Skeletal muscle tissue (tissue), 4 donors: ENCODE data around the gene SKI. TPM values are rescaled to one million over a fixed set of nuclear protein-coding genes. Genes with fewer than 3 reads are reported as not detected.

Experiments
- H3K27ac ChIP-seq: one replicate; pipeline ENCODE4 v1.7.0; 2013; ENCODE audit warnings: mild to moderate bottlenecking, low read depth, low read length, inconsistent platforms
- H3K27me3 ChIP-seq, 3 donors: one replicate each; pipeline ENCODE4 v1.7.0; 2013; ENCODE audit warnings: low read length in 3 of 3; ENCODE audit not compliant: control insufficient read depth in 3 of 3, insufficient read depth in 3 of 3
- H3K36me3 ChIP-seq, 3 donors: one replicate each; pipeline ENCODE4 v1.7.0; 2013; ENCODE audit warnings: low read length in 3 of 3; ENCODE audit not compliant: control insufficient read depth in 3 of 3, insufficient read depth in 3 of 3
- H3K4me1 ChIP-seq, 3 donors: one replicate each; pipeline ENCODE4 v1.7.0; 2013; ENCODE audit warnings: low read length in 3 of 3, mild to moderate bottlenecking in 3 of 3; ENCODE audit not compliant: control insufficient read depth in 3 of 3, insufficient read depth in 3 of 3
- H3K4me3 ChIP-seq, 3 donors: one replicate each; pipeline ENCODE4 v1.7.0; 2013; ENCODE audit warnings: low read length in 3 of 3
- H3K9ac ChIP-seq, 3 donors: one replicate each; pipeline ENCODE4 v1.7.0; 2013; ENCODE audit warnings: low read length in 3 of 3, mild to moderate bottlenecking in 3 of 3, moderate library complexity in 2 of 3, low read depth in 1 of 3
- H3K9me3 ChIP-seq, 3 donors: one replicate each; pipeline ENCODE4 v1.7.0; 2013; ENCODE audit warnings: low read length in 3 of 3; ENCODE audit not compliant: control insufficient read depth in 3 of 3
- total RNA-seq: library from RNA; depleted of rRNA; stranded (reverse); fragments of >200 nt; gene quantifications from one replicate; pipeline ENCODE4 v1.2.3, GENCODE V29; 2014
- donor health status: Osteomylitis.

SKI gene
- total RNA-seq, 1 donor from 2014 or later, result 19.3 TPM

GRCh38 chr1:2342384-2343022 lies 114.4 kb downstream of the SKI start:
- H3K9ac ChIP-seq, result no peak overlapping the region
- peaks cover 0 to 2% (median 0%) of the 10 kb centered on the region in 3 donors for H3K27me3 ChIP-seq
- no peaks in the 10 kb centered on the region for H3K36me3 ChIP-seq
- H3K9me3 ChIP-seq, result no peaks in the 10 kb centered on the region
- no peak overlapping the region for H3K27ac ChIP-seq
- no peaks in the 10 kb centered on the region for H3K4me1 ChIP-seq
- no peak overlapping the region for H3K4me3 ChIP-seq

GRCh38 chr1:2343023-2343935 lies 115.2 kb downstream of the SKI start:
- H3K27ac ChIP-seq, result no peak overlapping the region
- H3K9me3 ChIP-seq, result no peaks in the 10 kb centered on the region

DNA sequence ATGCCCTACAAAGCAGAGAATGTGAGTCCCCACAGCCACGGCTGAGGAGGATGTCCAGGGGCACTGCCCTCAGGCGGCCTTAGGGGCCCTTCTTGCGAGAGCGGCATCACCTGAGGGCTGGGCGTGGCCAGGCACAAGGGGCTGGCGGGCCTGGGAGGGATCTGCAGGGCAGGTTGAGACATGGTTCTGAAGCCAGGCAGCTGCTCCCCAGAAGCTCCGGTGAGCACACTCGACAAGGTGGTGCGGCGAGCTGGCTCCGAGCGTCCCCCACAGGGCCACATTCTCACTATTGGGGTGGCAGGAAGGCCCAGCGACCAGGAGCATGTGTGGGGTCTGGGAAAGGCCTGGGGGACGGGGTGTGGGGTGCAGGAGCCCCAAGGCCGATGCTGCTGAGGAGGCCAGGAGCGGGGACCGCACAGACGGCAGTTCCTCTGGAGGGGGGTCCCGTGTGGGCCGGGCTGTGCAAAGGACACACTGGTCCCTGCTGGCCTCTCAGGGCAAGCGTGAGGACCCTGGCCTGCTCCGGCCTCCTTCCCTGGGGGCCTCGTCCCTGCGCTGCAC lies 116.1 kb downstream of the SKI start:
- H3K9ac ChIP-seq, result no peak overlapping the region
- H3K36me3 ChIP-seq, result no peaks in the 10 kb centered on the region
- H3K9me3 ChIP-seq, result no peaks in the 10 kb centered on the region
- no peak overlapping the region for H3K4me3 ChIP-seq
- H3K27me3 ChIP-seq, result peaks cover 0 to 2% (median 0%) of the 10 kb centered on the region in 3 donors
- H3K27ac ChIP-seq, result no peak overlapping the region
- H3K4me1 ChIP-seq, result no peaks in the 10 kb centered on the region

More at GRCh38 chr1:2343023-2343935, 115.2 kb downstream of the SKI start:
- Histone ChIP-seq H3K27me3 (peaks cover 0 to 2% (median 0%) of the 10 kb centered on the region in 3 donors), H3K4me3 (no peak overlapping the region), H3K36me3 (no peaks in the 10 kb centered on the region), H3K4me1 (no peaks in the 10 kb centered on the region), H3K9ac (no peak overlapping the region)

- Histone ChIP-seq H3K9me3 (no peaks in the 10 kb centered on the region), H3K4me1 (no peaks in the 10 kb centered on the region), H3K9ac (no peak overlapping the region), H3K36me3 (no peaks in the 10 kb centered on the region), H3K27ac (no peak overlapping the region), H3K27me3 (peaks cover 0 to 2% (median 0%) of the 10 kb centered on the region in 3 donors), H3K4me3 (no peak overlapping the region)
These were observed 116.7 kb downstream of the SKI start for GRCh38 chr1:2344744-2345296.

GRCh38 chr1:2345297-2346075 lies 117.4 kb downstream of the SKI start:
- H3K4me3 ChIP-seq, result no peak overlapping the region
- H3K36me3 ChIP-seq, result no peaks in the 10 kb centered on the region
- H3K27me3 ChIP-seq, result peaks cover 0 to 2% (median 0%) of the 10 kb centered on the region in 3 donors
- H3K9ac ChIP-seq, result no peak overlapping the region
- H3K4me1 ChIP-seq, result no peaks in the 10 kb centered on the region
- H3K9me3 ChIP-seq, result no peaks in the 10 kb centered on the region
- no peak overlapping the region for H3K27ac ChIP-seq

GRCh38 chr1:2346691-2347408 lies 118.7 kb downstream of the SKI start:
- H3K27ac ChIP-seq, result no peak overlapping the region
- H3K9me3 ChIP-seq, result no peaks in the 10 kb centered on the region
- H3K36me3 ChIP-seq, result no peaks in the 10 kb centered on the region
- no peak overlapping the region for H3K9ac ChIP-seq
- H3K4me3 ChIP-seq, result no peak overlapping the region
- no peaks in the 10 kb centered on the region for H3K4me1 ChIP-seq
- peaks cover 0 to 2% (median 0%) of the 10 kb centered on the region in 3 donors for H3K27me3 ChIP-seq

DNA sequence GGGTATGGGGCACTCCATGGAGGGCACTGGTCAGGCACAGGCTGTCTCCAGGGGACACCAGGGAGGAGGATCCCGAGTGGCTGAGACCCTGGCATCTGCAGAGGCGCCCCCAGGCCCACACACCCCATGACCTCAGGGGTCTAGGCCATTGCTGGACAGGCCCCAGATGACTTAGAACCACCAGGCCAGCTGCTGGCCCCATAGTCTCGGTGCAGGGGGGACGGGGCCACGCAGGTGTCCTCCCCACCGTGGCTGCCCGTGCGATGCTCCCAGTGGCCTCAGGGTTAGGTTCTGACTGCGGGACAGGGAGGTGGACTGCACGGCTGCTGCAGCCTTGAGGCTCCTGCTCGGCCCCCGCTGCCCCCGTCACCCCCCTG lies 119.3 kb downstream of the SKI start:
- Histone ChIP-seq H3K9me3 (no peaks in the 10 kb centered on the region), H3K27ac (no peak overlapping the region), H3K4me3 (no peak overlapping the region), H3K4me1 (no peaks in the 10 kb centered on the region), H3K36me3 (no peaks in the 10 kb centered on the region), H3K9ac (no peak overlapping the region), H3K27me3 (peaks cover 0 to 2% (median 0%) of the 10 kb centered on the region in 3 donors)

DNA sequence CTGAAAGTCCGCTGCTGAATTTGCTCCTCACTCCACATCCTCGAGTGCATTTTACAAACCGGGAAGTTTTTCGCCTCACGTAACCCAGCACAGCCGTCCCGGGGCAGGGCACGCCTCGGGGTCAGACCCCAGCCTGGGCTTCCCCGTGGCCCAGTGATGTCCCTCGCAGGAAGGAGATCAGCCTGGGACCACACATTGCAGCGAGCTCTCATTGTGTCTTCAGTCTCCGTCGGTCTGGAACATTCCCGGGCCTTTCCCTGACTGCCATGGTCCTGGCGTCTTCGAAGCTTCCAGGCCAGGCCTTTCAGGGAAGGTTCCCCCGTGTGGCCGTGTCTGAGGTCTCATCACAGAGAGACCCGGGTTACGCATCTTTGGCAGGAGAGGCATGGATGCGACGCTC lies 119.8 kb downstream of the SKI start:
- H3K27me3 ChIP-seq, result peaks cover 0 to 2% (median 0%) of the 10 kb centered on the region in 3 donors
- no peaks in the 10 kb centered on the region for H3K9me3 ChIP-seq
- no peaks in the 10 kb centered on the region for H3K36me3 ChIP-seq
- H3K4me1 ChIP-seq, result peaks cover 0 to 3% (median 0%) of the 10 kb centered on the region in 3 donors
- no peak overlapping the region for H3K9ac ChIP-seq
- no peak overlapping the region for H3K27ac ChIP-seq
- H3K4me3 ChIP-seq, result no peak overlapping the region
